Neutrophil (primary cell): ENCODE results near the gene CPSF6.

ENCODE experiments used
- H3K27ac ChIP-seq: fragments of 200-600 bp; sonication (generic); 2 replicates; pipeline ENCODE4 v1.5.1; 2016; ENCODE audit warnings: mild to moderate bottlenecking, moderate library complexity
- H3K27me3 ChIP-seq: fragments of 200-600 bp; sonication (generic); 2 replicates; pipeline ENCODE4 v1.6.0; 2016; ENCODE audit warnings: mild to moderate bottlenecking
- H3K36me3 ChIP-seq: fragments of 200-600 bp; sonication (generic); 2 replicates; pipeline ENCODE4 v1.5.1; 2017
- H3K4me1 ChIP-seq, 2 experiments: fragments of 200-600 bp in 1 of 2; sonication (generic) in 1 of 2; 1 replicate in 1 of 2; 2 replicates in 1 of 2; pipeline versions ENCODE4 v1.5.1 to v1.6.1; 2013 to 2016; ENCODE audit warnings: low read depth in 1 of 2, low read length in 1 of 2, mild to moderate bottlenecking in 1 of 2, moderate library complexity in 1 of 2; ENCODE audit not compliant: control insufficient read depth in 1 of 2, insufficient read depth in 1 of 2
- H3K4me3 ChIP-seq, 2 experiments: fragments of 200-600 bp in 1 of 2; sonication (generic) in 1 of 2; 1 replicate in 1 of 2; 2 replicates in 1 of 2; pipeline ENCODE4 v1.5.1; 2013 to 2016; ENCODE audit warnings: low read depth in 1 of 2, low read length in 1 of 2, mild to moderate bottlenecking in 1 of 2, moderate library complexity in 1 of 2
- H3K9me3 ChIP-seq: fragments of 200-600 bp; sonication (generic); 2 replicates; pipeline ENCODE4 v1.5.1; 2016
- CTCF ChIP-seq: fragments of 200-600 bp; sonication (generic); IDR thresholded peaks from 2 replicates; pipeline ENCODE4 v1.5.1; 2016; ENCODE audit warnings: antibody characterized with exemption

CPSF6 gene

DNA sequence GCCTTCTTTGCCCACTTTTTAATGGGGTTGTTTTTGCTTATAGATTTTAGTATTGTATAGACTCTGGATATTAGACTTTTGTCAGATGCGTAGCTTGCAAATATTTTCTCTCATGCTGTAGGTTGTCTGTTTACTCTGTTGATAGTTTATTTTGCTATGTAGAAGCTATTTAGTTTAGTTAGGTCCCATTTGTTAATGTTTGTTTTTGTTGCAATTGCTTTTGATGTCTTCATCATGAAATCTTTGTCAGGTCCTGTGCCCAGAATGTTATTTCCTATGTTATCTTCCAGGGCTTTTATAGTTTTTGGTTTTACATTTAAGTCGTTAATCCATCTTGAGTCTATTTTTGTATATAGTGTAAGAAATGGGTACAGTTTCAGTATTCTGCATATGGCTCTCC lies 78.9 kb downstream of the CPSF6 start:
- no peak for TF ChIP-seq CTCF

GRCh38 chr12:69321351-69321750 lies 82.0 kb downstream of the CPSF6 start:
- no peak for TF ChIP-seq CTCF
- H3K4me1 ChIP-seq = no peaks in the 10 kb centered on the region
- no peak overlapping the region for H3K27ac ChIP-seq
- no peaks in the 10 kb centered on the region for H3K27me3 ChIP-seq
- no peaks in the 10 kb centered on the region for H3K36me3 ChIP-seq
- H3K4me3 ChIP-seq = no peak overlapping the region
- no peaks in the 10 kb centered on the region for H3K9me3 ChIP-seq

More for the DNA sequence above, 78.9 kb downstream of the CPSF6 start:
- H3K4me1 ChIP-seq = no peaks in the 10 kb centered on the region
- no peaks in the 10 kb centered on the region for H3K27me3 ChIP-seq
- no peaks in the 10 kb centered on the region for H3K9me3 ChIP-seq
- no peaks in the 10 kb centered on the region for H3K36me3 ChIP-seq
- no peak overlapping the region for H3K27ac ChIP-seq
- H3K4me3 ChIP-seq = no peak overlapping the region
